Kidney (tissue), 14 donors: ENCODE results near the gene DLX3. TPM values are rescaled to one million over a fixed set of nuclear protein-coding genes. Genes with fewer than 3 reads are reported as not detected.

Experiments
- DNase-seq, 5 donors: peaks; one replicate each; pipeline ENCODE4 v3.0.0-alpha.2; 2013 to 2020
- FAIRE-seq: peaks from 2 replicates; lab custom pipeline; 2012; peaks lifted over from hg19 to GRCh38; lab: Jason Lieb, UNC
- H3K27ac ChIP-seq, 2 donors: one replicate each; pipeline ENCODE4 v1.7.0; 2013; ENCODE audit warnings: low read depth in 2 of 2, low read length in 2 of 2, inconsistent platforms in 1 of 2
- H3K27me3 ChIP-seq: one replicate; pipeline ENCODE4 v1.7.1; 2013; ENCODE audit warnings: low read length, inconsistent platforms; ENCODE audit not compliant: control insufficient read depth, insufficient read depth
- H3K36me3 ChIP-seq, 3 donors: one replicate each; pipeline versions ENCODE4 v1.7.0 to v1.7.1; 2013; ENCODE audit warnings: low read length in 3 of 3, control low read depth in 1 of 3, inconsistent platforms in 1 of 3; ENCODE audit not compliant: insufficient read depth in 3 of 3, control insufficient read depth in 2 of 3
- H3K4me1 ChIP-seq, 3 donors: one replicate each; pipeline versions ENCODE4 v1.7.0 to v1.7.1; 2013; ENCODE audit warnings: low read length in 3 of 3, inconsistent platforms in 1 of 3, low read depth in 1 of 3; ENCODE audit not compliant: control insufficient read depth in 2 of 3, insufficient read depth in 2 of 3
- H3K4me3 ChIP-seq, 3 donors: one replicate each; pipeline versions ENCODE4 v1.7.0 to v1.8.1; 2013; ENCODE audit warnings: low read length in 3 of 3, control low read depth in 1 of 3, inconsistent platforms in 1 of 3
- H3K9ac ChIP-seq, 3 donors: one replicate each; pipeline versions ENCODE4 v1.7.0 to v1.7.1; 2013; ENCODE audit warnings: low read length in 3 of 3, control low read depth in 1 of 3, inconsistent platforms in 1 of 3
- H3K9me3 ChIP-seq, 3 donors: one replicate each; pipeline versions ENCODE4 v1.7.0 to v1.7.1; 2013; ENCODE audit warnings: low read length in 3 of 3, control low read depth in 1 of 3, inconsistent platforms in 1 of 3; ENCODE audit not compliant: control insufficient read depth in 2 of 3, insufficient read depth in 1 of 3
- intact Hi-C: fragments of 100-400 bp; cut with DNase I; formaldehyde crosslinking; loops from one replicate; pipeline ENCODE4 v1.11.1; 2022
- polyA plus RNA-seq: library from polyadenylated mRNA; stranded (reverse); fragments of 350-450 nt; fragmentation: Illumina TruSeq; extraction: RNeasy Lipid Tissue Mini Kit (QIAGEN cat#74804); gene quantifications from one replicate; pipeline ENCODE4 v1.2.3, GENCODE V29; 2014; ENCODE audit warnings: low read depth, low replicate concordance; ENCODE audit not compliant: insufficient read depth
- total RNA-seq: library from RNA; stranded (reverse); fragmentation: NEBNext Ultra II Directional; extraction: Animal tissue kit (Norgen Biotek cat#: 25700); gene quantifications from one replicate; pipeline ENCODE4 v1.2.1, GENCODE V29; 2021
- TF ChIP-seq, protein P1 (sequence below): IDR thresholded peaks from 3 replicates; pipeline ENCODE4 v1.5.1; 2012; ENCODE audit warnings: mild to moderate bottlenecking, moderate library complexity, borderline replicate concordance; ENCODE audit not compliant: insufficient read depth; ENCODE audit errors: extremely low read depth
- donor health status: control.
- donor health status: control.
- donor health status: control.
- donor health status: control.
- donor health status: control.
- donor health status: DM: yes; HTN: yes; CAD: no.
- donor health status: Normal renal cell carcinoma (clear cell type).

Gene DLX3
- total and polyA plus RNA-seq, 2 donors from 2014 or later, result 0.41 to 0.47 TPM

DNA sequence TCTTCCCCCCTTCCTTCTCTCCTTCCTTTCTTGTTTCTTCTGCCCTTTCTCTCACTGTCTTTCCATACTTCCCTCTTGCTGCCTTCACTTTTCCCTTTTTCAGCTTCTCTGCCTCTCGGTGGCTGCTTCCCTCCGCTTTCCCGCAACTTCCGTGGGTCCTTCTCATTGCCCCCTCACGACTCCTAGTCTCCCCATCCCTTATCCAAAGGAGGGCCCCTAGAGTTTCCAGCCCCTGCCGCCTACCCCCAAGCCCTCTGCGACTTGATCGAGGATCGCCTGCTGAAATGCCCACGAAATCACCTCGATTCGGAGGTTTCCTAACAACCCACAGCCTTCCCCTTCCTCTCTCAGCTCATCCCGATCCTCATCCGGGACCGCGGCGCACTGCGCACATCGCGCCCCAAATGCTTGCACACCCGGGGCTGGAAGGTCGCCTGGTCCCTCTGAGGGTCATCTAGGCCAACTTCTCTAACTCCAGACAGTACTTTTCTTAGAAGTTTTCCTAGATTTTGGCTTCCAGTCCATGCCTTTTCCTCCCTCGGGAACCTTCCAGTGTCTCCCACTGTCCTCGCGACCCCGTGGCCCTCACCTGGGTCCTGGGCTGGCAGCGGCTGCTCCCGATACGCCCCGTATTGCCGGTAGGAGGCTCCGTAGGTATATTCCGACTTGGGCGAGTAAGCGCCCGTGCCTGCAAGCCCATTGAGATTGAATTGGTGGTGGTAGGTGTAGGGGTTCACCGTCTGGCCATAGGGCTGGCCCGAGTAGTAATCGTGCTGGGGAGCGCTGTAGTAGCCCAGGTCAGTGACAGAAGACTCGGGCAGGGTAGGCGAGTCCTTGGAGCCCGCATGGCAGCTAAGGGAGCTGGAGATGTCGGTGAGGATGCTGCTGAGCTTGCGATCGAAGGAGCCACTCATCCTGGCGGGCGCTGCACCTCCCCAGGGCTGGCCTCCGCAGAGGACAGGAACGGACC, 654 bp downstream of the DLX3 start:
- intact Hi-C loops, result loop anchor here (5.0 to 10.0 kb wide), 2 partner anchors 132 to 430 kb away; no protein-coding TSS in a partner anchor
- DNase-seq (peak in 2 of 5 donors; percentile 29 to 50), FAIRE-seq (no peak)
- H3K4me1 ChIP-seq, result peaks cover 0 to 16% (median 11%) of the 10 kb centered on the region in 3 donors
- no peaks in the 10 kb centered on the region for H3K36me3 ChIP-seq
- no peak overlapping the region for H3K27ac ChIP-seq
- H3K9ac ChIP-seq, result no peak overlapping the region
- H3K4me3 ChIP-seq, result peak overlapping the region in 2 of 3 donors; percentile 41 to 53
- peaks cover 0 to 2% (median 0%) of the 10 kb centered on the region in 3 donors for H3K9me3 ChIP-seq
- TF ChIP-seq, protein P1, sequence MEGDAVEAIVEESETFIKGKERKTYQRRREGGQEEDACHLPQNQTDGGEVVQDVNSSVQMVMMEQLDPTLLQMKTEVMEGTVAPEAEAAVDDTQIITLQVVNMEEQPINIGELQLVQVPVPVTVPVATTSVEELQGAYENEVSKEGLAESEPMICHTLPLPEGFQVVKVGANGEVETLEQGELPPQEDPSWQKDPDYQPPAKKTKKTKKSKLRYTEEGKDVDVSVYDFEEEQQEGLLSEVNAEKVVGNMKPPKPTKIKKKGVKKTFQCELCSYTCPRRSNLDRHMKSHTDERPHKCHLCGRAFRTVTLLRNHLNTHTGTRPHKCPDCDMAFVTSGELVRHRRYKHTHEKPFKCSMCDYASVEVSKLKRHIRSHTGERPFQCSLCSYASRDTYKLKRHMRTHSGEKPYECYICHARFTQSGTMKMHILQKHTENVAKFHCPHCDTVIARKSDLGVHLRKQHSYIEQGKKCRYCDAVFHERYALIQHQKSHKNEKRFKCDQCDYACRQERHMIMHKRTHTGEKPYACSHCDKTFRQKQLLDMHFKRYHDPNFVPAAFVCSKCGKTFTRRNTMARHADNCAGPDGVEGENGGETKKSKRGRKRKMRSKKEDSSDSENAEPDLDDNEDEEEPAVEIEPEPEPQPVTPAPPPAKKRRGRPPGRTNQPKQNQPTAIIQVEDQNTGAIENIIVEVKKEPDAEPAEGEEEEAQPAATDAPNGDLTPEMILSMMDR, result no peak
- H3K27me3 ChIP-seq, result peaks cover 34% of the 10 kb centered on the region

DNA sequence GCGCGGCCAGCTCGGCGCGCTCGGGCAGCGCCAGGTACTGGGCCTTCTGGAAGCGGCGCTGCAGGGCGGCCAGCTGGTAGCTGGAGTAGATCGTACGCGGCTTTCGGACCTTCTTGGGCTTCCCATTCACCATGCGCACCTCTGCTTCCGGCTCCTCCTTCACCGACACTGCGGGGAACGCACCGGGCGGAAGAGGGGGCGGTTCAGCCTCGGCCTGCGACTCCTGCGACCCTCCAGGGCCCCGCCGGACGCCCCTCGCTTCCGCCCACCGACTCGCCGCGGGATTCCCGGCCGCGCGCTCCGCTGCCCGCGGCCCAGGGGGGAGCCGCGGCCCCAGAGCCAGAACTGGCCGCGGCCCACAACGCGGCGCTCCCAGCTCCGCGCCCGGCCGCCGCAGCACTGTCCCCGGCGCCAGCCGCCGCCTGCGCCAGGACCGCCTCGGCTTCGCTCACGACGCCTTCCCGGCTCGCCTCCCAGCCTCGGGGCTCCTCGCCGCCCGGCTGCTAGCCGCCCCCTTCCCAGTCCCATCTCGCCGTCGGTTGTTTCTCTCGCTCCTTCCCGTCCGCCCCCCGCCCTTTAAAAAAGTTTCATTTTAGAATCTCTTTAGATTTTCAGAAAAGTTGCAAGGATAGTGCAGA, 1.5 kb downstream of the DLX3 start:
- Histone ChIP-seq H3K27me3 (peaks cover 37% of the 10 kb centered on the region), H3K27ac (no peak overlapping the region), H3K9ac (no peak overlapping the region), H3K4me3 (peak overlapping the region in 2 of 3 donors; percentile 41 to 53), H3K9me3 (peaks cover 0 to 2% (median 0%) of the 10 kb centered on the region in 3 donors), H3K4me1 (peaks cover 0 to 16% (median 11%) of the 10 kb centered on the region in 3 donors), H3K36me3 (no peaks in the 10 kb centered on the region)
- FAIRE-seq (no peak), DNase-seq (peak in 4 of 5 donors; percentile 50 to 74 (median 65))
- TF ChIP-seq, protein P1, result no peak
- intact Hi-C loops, result loop anchor here (10.0 kb wide), 1 partner anchor 429 kb away; no protein-coding TSS in a partner anchor

DNA sequence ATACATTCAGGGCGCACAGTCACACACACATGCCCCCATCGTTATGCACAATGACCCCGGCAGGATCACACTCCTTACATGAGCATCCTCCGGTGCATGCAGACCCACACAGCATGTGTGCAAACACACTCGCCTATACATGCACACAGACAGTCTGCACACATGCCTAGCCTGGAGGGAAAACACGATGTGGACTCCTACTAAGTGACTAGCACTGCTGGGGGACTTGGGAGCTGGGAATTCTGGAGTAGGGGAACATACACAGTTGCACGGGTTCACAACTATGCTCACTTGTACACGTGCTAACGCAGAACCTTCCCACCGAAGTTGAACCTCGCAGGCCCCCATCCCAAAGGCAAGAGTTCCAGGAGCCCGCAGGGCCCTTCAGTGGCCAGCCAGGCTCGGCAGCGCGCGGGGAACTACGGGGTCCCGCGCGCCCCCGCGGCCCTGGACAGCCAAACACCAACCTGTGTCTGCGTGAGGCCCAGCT, 2.0 kb downstream of the DLX3 start:
- intact Hi-C loops, result loop anchor here (10.0 kb wide), 1 partner anchor 428 kb away; no protein-coding TSS in a partner anchor
- no peak for DNase-seq

More for the DNA sequence above, 2.0 kb downstream of the DLX3 start:
- peak overlapping the region in 1 of 3 donors; percentile 35 for H3K4me3 ChIP-seq
- TF ChIP-seq, protein P1, result no peak
- H3K36me3 ChIP-seq, result no peaks in the 10 kb centered on the region
- no peak for FAIRE-seq
- peaks cover 0 to 2% (median 0%) of the 10 kb centered on the region in 3 donors for H3K9me3 ChIP-seq
- H3K27me3 ChIP-seq, result peaks cover 37% of the 10 kb centered on the region
- H3K9ac ChIP-seq, result no peak overlapping the region
- no peak overlapping the region for H3K27ac ChIP-seq
- H3K4me1 ChIP-seq, result peaks cover 0 to 18% (median 11%) of the 10 kb centered on the region in 3 donors
